ENCODE measurements around the gene JDP2.

The JDP2 gene

GRCh38 chr14:75479770-75480600, 52.2 kb downstream of the JDP2 start:
- DNase-seq: no peak

GRCh38 chr14:75482366-75482765, 54.5 kb downstream of the JDP2 start:
- no peak for DNase-seq

GRCh38 chr14:75484711-75485429, 57.0 kb downstream of the JDP2 start:
- DNase-seq: no peak

- no peak for DNase-seq
These were observed 58.5 kb downstream of the JDP2 start for GRCh38 chr14:75486318-75486717.

GRCh38 chr14:75487155-75487671, 59.4 kb downstream of the JDP2 start:
- DNase-seq: no peak

GRCh38 chr14:75489480-75489837, 61.6 kb downstream of the JDP2 start:
- no peak for DNase-seq

- DNase-seq: no peak
These were observed 63.7 kb downstream of the JDP2 start for GRCh38 chr14:75491376-75491978.

GRCh38 chr14:75492832-75493591, 65.2 kb downstream of the JDP2 start:
- no peak for DNase-seq

- DNase-seq: no peak
These were observed 65.8 kb downstream of the JDP2 start for GRCh38 chr14:75493592-75494087.

GRCh38 chr14:75494896-75495295, 67.1 kb downstream of the JDP2 start:
- DNase-seq: no peak

- no peak for DNase-seq
These were observed 67.6 kb downstream of the JDP2 start for GRCh38 chr14:75495399-75495798.

- no peak for DNase-seq
These were observed 68.1 kb downstream of the JDP2 start for GRCh38 chr14:75495882-75496281.

- DNase-seq: no peak
These were observed 68.9 kb downstream of the JDP2 start for GRCh38 chr14:75496755-75497154.

GRCh38 chr14:75497191-75497590, 69.4 kb downstream of the JDP2 start:
- peak in 1 of 51 donors; percentile 3 for DNase-seq

- no peak for DNase-seq
These were observed 69.9 kb downstream of the JDP2 start for GRCh38 chr14:75497701-75498100.

GRCh38 chr14:75499084-75499875, 71.5 kb downstream of the JDP2 start:
- no peak for DNase-seq

GRCh38 chr14:75501080-75501479, 73.3 kb downstream of the JDP2 start:
- no peak for DNase-seq

- DNase-seq: no peak
These were observed 76.6 kb downstream of the JDP2 start for GRCh38 chr14:75504411-75504810.

GRCh38 chr14:75506930-75507329, 79.1 kb downstream of the JDP2 start:
- no peak for DNase-seq

GRCh38 chr14:75510547-75510946, 82.7 kb downstream of the JDP2 start:
- DNase-seq: no peak

GRCh38 chr14:75511201-75511600, 83.4 kb downstream of the JDP2 start:
- DNase-seq: no peak
